ENCODE measurements around the gene PSMB11.

DNA sequence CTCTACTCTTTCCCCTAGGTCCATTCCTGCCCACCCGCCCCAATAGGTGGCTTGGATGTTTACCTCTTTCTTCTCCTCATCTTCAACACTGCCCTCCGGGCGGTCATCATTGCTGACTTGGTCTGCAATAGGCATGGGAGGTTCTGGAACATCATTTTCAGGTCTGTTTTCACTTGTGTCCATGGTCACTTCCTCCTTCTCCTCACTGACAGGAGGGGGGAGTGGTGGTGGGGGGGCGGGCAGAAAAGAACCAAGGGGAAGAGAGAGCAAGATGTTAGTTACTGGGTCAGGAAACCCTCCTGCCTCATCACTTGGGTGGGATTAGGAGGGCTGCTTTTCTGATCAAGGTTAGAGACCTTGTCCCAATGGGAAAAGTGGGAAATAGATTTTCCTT lies 27.4 kb downstream of the PSMB11 start:
- TF ChIP-seq, protein P1, sequence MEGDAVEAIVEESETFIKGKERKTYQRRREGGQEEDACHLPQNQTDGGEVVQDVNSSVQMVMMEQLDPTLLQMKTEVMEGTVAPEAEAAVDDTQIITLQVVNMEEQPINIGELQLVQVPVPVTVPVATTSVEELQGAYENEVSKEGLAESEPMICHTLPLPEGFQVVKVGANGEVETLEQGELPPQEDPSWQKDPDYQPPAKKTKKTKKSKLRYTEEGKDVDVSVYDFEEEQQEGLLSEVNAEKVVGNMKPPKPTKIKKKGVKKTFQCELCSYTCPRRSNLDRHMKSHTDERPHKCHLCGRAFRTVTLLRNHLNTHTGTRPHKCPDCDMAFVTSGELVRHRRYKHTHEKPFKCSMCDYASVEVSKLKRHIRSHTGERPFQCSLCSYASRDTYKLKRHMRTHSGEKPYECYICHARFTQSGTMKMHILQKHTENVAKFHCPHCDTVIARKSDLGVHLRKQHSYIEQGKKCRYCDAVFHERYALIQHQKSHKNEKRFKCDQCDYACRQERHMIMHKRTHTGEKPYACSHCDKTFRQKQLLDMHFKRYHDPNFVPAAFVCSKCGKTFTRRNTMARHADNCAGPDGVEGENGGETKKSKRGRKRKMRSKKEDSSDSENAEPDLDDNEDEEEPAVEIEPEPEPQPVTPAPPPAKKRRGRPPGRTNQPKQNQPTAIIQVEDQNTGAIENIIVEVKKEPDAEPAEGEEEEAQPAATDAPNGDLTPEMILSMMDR (IDR thresholded peaks at IDR 0.05): no peak
- no peak for TF ChIP-seq POLR2A (IDR thresholded peaks at IDR 0.05)
